ENCODE data around the gene HENMT1.
"Not testable (repeated sequence)": the region's sequence is repeated elsewhere in the genome, so short reads cannot be mapped to it uniquely, and the experiment has no call there.

The HENMT1 gene

GRCh38 chr1:108663074-108663473 is 2.2 kb upstream of the HENMT1 start:
- Mint-ChIP-seq H3K4me3 (peak overlapping the region in 1 of 2 donors; percentile 39), H3K27me3 (no peaks in the 10 kb centered on the region), H3K36me3 (no peaks in the 10 kb centered on the region), H3K9me3 (no peaks in the 10 kb centered on the region), H3K27ac (no peak overlapping the region), H3K4me1 (peaks cover 3 to 7% of the 10 kb centered on the region in 2 donors)
- DNase-seq (no peak), ATAC-seq (replicated peaks) (no peak)

GRCh38 chr1:108657356-108658080 is 3.4 kb downstream of the HENMT1 start:
- H3K27me3 Mint-ChIP-seq, result no peaks in the 10 kb centered on the region
- H3K27ac Mint-ChIP-seq, result no peak overlapping the region
- no peak for DNase-seq
- H3K9me3 Mint-ChIP-seq, result no peaks in the 10 kb centered on the region
- peaks cover 0 to 12% of the 10 kb centered on the region in 2 donors for H3K36me3 Mint-ChIP-seq
- peak overlapping the region; percentile 2 to 3 for H3K4me3 Mint-ChIP-seq
- H3K4me1 Mint-ChIP-seq, result peaks cover 12 to 13% of the 10 kb centered on the region in 2 donors
- no peak for ATAC-seq (replicated peaks)

- no peak overlapping the region for H3K27ac Mint-ChIP-seq
- no peak for ATAC-seq (replicated peaks)
These were observed 7.3 kb downstream of the HENMT1 start for GRCh38 chr1:108653431-108654105.

GRCh38 chr1:108646648-108647269 is 14.1 kb downstream of the HENMT1 start:
- DNase-seq (no peak), ATAC-seq (replicated peaks) (peak; percentile 38 to 54)
- Mint-ChIP-seq H3K4me3 (no peak overlapping the region), H3K27ac (peak overlapping the region; percentile 70), H3K9me3 (peaks cover 0 to 2% of the 10 kb centered on the region in 2 donors), H3K36me3 (peaks cover 37 to 47% of the 10 kb centered on the region in 2 donors), H3K4me1 (peaks cover 27 to 53% of the 10 kb centered on the region in 2 donors), H3K27me3 (no peaks in the 10 kb centered on the region)

More at GRCh38 chr1:108653431-108654105, 7.3 kb downstream of the HENMT1 start:
- Mint-ChIP-seq H3K4me1 (peaks cover 8 to 13% of the 10 kb centered on the region in 2 donors), H3K36me3 (peaks cover 19 to 39% of the 10 kb centered on the region in 2 donors), H3K4me3 (no peak overlapping the region), H3K9me3 (no peaks in the 10 kb centered on the region), H3K27me3 (no peaks in the 10 kb centered on the region)
- DNase-seq, result no peak

- Mint-ChIP-seq H3K27me3 (no peaks in the 10 kb centered on the region), H3K4me3 (no peak overlapping the region), H3K9me3 (peaks cover 0 to 2% of the 10 kb centered on the region in 2 donors), H3K4me1 (peaks cover 29 to 57% of the 10 kb centered on the region in 2 donors), H3K36me3 (peaks cover 35 to 46% of the 10 kb centered on the region in 2 donors), H3K27ac (peak overlapping the region; percentile 70)
- DNase-seq (no peak), ATAC-seq (replicated peaks) (no peak)
These were observed 14.6 kb downstream of the HENMT1 start for GRCh38 chr1:108646265-108646647.

GRCh38 chr1:108645564-108646184 is 15.2 kb downstream of the HENMT1 start:
- H3K9me3 Mint-ChIP-seq, result peaks cover 0 to 2% of the 10 kb centered on the region in 2 donors
- peaks cover 29 to 59% of the 10 kb centered on the region in 2 donors for H3K4me1 Mint-ChIP-seq
- ATAC-seq (replicated peaks), result no peak
- DNase-seq, result no peak
- H3K27ac Mint-ChIP-seq, result peak overlapping the region; percentile 59
- no peaks in the 10 kb centered on the region for H3K27me3 Mint-ChIP-seq
- H3K4me3 Mint-ChIP-seq, result no peak overlapping the region
- peaks cover 34 to 45% of the 10 kb centered on the region in 2 donors for H3K36me3 Mint-ChIP-seq

GRCh38 chr1:108644984-108645383 is 15.9 kb downstream of the HENMT1 start:
- ATAC-seq (replicated peaks), result no peak
- H3K36me3 Mint-ChIP-seq, result peaks cover 36 to 46% of the 10 kb centered on the region in 2 donors
- H3K4me1 Mint-ChIP-seq, result peaks cover 30 to 66% of the 10 kb centered on the region in 2 donors
- H3K27ac Mint-ChIP-seq, result peak overlapping the region; percentile 57
- H3K27me3 Mint-ChIP-seq, result no peaks in the 10 kb centered on the region
- H3K9me3 Mint-ChIP-seq, result peaks cover 0 to 3% of the 10 kb centered on the region in 2 donors
- H3K4me3 Mint-ChIP-seq, result no peak overlapping the region
- no peak for DNase-seq

GRCh38 chr1:108643492-108644335 is 17.2 kb downstream of the HENMT1 start:
- Mint-ChIP-seq H3K27me3 (no peaks in the 10 kb centered on the region), H3K4me1 (peaks cover 33 to 71% of the 10 kb centered on the region in 2 donors), H3K36me3 (peaks cover 35 to 38% of the 10 kb centered on the region in 2 donors), H3K27ac (no peak overlapping the region), H3K9me3 (peaks cover 0 to 7% of the 10 kb centered on the region in 2 donors), H3K4me3 (peak overlapping the region in 1 of 2 donors; percentile 0)
- DNase-seq (peak; percentile 35), ATAC-seq (replicated peaks) (peak; percentile 74 to 82)

- not testable (repeated sequence) for H3K9me3 Mint-ChIP-seq; DNase-seq; H3K27me3 Mint-ChIP-seq; ATAC-seq (replicated peaks)
- peaks cover 23 to 57% of the 10 kb centered on the region in 2 donors for H3K4me1 Mint-ChIP-seq
- H3K4me3 Mint-ChIP-seq, result peak overlapping the region; percentile 22 to 30
- peak overlapping the region; percentile 44 for H3K27ac Mint-ChIP-seq
- H3K36me3 Mint-ChIP-seq, result peaks cover 24 to 29% of the 10 kb centered on the region in 2 donors
These were observed 20.0 kb downstream of the HENMT1 start for GRCh38 chr1:108640863-108641262.

GRCh38 chr1:108639899-108640560 is 20.9 kb downstream of the HENMT1 start:
- Mint-ChIP-seq H3K9me3 (peaks cover 0 to 5% of the 10 kb centered on the region in 2 donors), H3K4me3 (peak overlapping the region; percentile 22 to 39), H3K27ac (peak overlapping the region; percentile 2), H3K36me3 (peaks cover 21 to 33% of the 10 kb centered on the region in 2 donors), H3K27me3 (no peaks in the 10 kb centered on the region), H3K4me1 (peaks cover 19 to 48% of the 10 kb centered on the region in 2 donors)
- ATAC-seq (replicated peaks) (no peak), DNase-seq (no peak)

- H3K36me3 Mint-ChIP-seq, result peaks cover 32 to 55% of the 10 kb centered on the region in 2 donors
- H3K27ac Mint-ChIP-seq, result no peak overlapping the region
- DNase-seq (no peak), ATAC-seq (replicated peaks) (no peak)
- H3K4me1 Mint-ChIP-seq, result peaks cover 6 to 25% of the 10 kb centered on the region in 2 donors
- H3K9me3 Mint-ChIP-seq, result peaks cover 0 to 5% of the 10 kb centered on the region in 2 donors
- no peaks in the 10 kb centered on the region for H3K27me3 Mint-ChIP-seq
- H3K4me3 Mint-ChIP-seq, result no peak overlapping the region
These were observed 24.0 kb downstream of the HENMT1 start for GRCh38 chr1:108636876-108637275.

GRCh38 chr1:108634521-108634920 is 26.4 kb downstream of the HENMT1 start:
- H3K4me3 Mint-ChIP-seq, result no peak overlapping the region
- peaks cover 0 to 8% of the 10 kb centered on the region in 2 donors for H3K4me1 Mint-ChIP-seq
- peaks cover 30 to 56% of the 10 kb centered on the region in 2 donors for H3K36me3 Mint-ChIP-seq
- ATAC-seq (replicated peaks), result no peak
- no peaks in the 10 kb centered on the region for H3K9me3 Mint-ChIP-seq
- no peaks in the 10 kb centered on the region for H3K27me3 Mint-ChIP-seq
- H3K27ac Mint-ChIP-seq, result no peak overlapping the region
- DNase-seq, result no peak

GRCh38 chr1:108628665-108629064 is 32.2 kb downstream of the HENMT1 start:
- H3K27ac Mint-ChIP-seq, result no peak overlapping the region
- peaks cover 31 to 47% of the 10 kb centered on the region in 2 donors for H3K36me3 Mint-ChIP-seq
- H3K9me3 Mint-ChIP-seq, result no peaks in the 10 kb centered on the region
- ATAC-seq (replicated peaks) (no peak), DNase-seq (no peak)
- no peak overlapping the region for H3K4me3 Mint-ChIP-seq
- no peaks in the 10 kb centered on the region for H3K27me3 Mint-ChIP-seq
- H3K4me1 Mint-ChIP-seq, result peaks cover 0 to 12% of the 10 kb centered on the region in 2 donors

Measured in stimulated activated naive B cell treated with anti-CD40 and anti-IgM and Interleukin-4, amounts not matched to agents 10 μg/mL and 1 μg/mL and 100 μg/mL, for 72 hours (primary cell).